ENCODE data around the gene FAAP100. TPM values are rescaled to one million over a fixed set of nuclear protein-coding genes. Genes with fewer than 3 reads are reported as not detected.

FAAP100 gene
- total RNA-seq, 1 experiment from 2014 or later, result 54.7 TPM

DNA sequence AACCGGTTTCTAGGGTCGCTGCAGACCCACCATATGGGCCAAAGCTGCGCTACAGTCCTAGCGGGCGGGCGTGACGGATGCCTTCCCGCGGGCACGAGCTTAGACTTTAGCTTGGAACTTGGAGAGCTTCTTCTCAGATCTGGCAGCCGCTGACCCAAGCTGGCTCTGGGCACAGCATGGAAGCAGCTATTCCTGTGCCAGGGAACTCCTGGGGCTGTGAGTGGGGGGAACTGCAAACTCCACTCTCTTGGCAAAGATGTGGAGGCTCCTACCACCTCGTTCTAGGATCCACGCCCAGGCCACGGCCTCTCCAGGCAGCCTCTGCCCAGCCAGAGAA, 8.8 kb downstream of the FAAP100 start:
- POLR2A ChIA-PET, result no interaction called here
- DNase-seq (ENCODE audit: low spot score), result no peak
- Mint-ChIP-seq H3K36me3 (peaks cover 6% of the 10 kb centered on the region; the same call in 1 of the 2 replicates), H3K27me3 (ENCODE audit: low read depth) (no peaks in the 10 kb centered on the region), H3K27ac (no peak overlapping the region), H3K4me3 (no peak overlapping the region), H3K4me1 (no peaks in the 10 kb centered on the region), H3K9me3 (no peaks in the 10 kb centered on the region)
- TF ChIP-seq JAZF1 (CRISPR knock-in tag; IDR thresholded peaks at IDR 0.05) (no peak), ATF2 (CRISPR knock-in tag; IDR thresholded peaks at IDR 0.05; ENCODE audit: borderline replicate concordance, low read depth) (no peak), SP1 (CRISPR knock-in tag; conservative IDR thresholded peaks at IDR 0.05) (no peak), ZNF232 (CRISPR knock-in tag; IDR thresholded peaks at IDR 0.05) (no peak), ELF4 (CRISPR knock-in tag; IDR thresholded peaks at IDR 0.05; ENCODE audit: low read depth) (no peak), HMGA2 (CRISPR knock-in tag; IDR thresholded peaks at IDR 0.05) (no peak)
- TF ChIP-seq, protein P1, sequence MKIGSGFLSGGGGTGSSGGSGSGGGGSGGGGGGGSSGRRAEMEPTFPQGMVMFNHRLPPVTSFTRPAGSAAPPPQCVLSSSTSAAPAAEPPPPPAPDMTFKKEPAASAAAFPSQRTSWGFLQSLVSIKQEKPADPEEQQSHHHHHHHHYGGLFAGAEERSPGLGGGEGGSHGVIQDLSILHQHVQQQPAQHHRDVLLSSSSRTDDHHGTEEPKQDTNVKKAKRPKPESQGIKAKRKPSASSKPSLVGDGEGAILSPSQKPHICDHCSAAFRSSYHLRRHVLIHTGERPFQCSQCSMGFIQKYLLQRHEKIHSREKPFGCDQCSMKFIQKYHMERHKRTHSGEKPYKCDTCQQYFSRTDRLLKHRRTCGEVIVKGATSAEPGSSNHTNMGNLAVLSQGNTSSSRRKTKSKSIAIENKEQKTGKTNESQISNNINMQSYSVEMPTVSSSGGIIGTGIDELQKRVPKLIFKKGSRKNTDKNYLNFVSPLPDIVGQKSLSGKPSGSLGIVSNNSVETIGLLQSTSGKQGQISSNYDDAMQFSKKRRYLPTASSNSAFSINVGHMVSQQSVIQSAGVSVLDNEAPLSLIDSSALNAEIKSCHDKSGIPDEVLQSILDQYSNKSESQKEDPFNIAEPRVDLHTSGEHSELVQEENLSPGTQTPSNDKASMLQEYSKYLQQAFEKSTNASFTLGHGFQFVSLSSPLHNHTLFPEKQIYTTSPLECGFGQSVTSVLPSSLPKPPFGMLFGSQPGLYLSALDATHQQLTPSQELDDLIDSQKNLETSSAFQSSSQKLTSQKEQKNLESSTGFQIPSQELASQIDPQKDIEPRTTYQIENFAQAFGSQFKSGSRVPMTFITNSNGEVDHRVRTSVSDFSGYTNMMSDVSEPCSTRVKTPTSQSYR (CRISPR knock-in tag; IDR thresholded peaks at IDR 0.05), result no peak
- CTCF ChIA-PET, result interaction anchor here (1.4 kb wide), 1 partner anchor 20 kb away, joined by 3 read pairs; no protein-coding TSS in a partner anchor
- no peak for ATAC-seq

DNA sequence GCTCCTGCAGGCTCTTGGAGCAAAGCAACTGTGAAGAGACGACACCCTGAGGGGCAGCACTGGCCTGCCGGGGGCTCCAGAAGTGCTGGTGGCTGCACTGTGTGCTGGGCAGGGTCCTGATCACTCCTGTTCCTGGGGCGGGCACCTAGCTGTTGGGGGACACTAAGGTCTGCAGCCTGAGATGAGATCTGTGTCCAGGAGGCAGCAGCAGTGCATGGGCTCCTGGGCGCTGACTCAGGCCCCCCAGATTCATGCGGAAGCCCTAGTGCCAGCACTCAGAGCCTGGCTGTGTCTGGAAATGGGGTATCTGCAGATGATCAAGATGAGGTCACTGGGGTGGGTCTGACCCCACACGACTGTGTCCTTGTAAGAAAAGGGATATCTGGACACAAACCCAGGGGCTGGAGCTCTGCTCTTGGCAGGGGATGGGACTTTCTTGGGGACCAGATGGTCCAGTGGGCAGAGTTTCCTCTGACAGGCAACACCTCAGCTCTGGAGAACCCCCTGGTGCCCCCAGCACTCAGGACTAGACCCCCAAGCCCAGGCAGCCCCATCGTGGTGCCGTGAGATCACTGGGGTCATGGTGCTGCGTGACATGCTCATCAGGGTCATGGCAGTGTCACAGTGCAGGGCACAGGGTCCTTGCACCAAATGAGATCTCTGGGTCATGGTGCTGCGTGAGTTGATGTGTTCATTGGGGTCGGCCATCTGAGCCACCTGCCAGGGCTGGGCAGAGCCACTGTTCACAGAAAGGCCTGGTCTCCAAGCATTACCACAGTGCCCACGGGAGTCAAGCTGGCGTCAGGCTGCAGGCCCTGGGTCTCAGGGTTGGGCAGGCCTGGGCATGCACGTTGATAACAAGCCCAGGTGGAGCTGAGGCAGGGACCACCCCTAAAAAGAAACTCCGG, 9.5 kb downstream of the FAAP100 start:
- DNase-seq (ENCODE audit: low spot score) (no peak), ATAC-seq (no peak)
- ChIA-PET POLR2A (no interaction called here), CTCF (no interaction called here)
- H3K27me3 Mint-ChIP-seq (ENCODE audit: low read depth), result no peaks in the 10 kb centered on the region
- no peak for TF ChIP-seq IRF2 (CRISPR knock-in tag; IDR thresholded peaks at IDR 0.05; ENCODE audit: borderline replicate concordance, low read depth)
- no peak for TF ChIP-seq NFYB (CRISPR knock-in tag; conservative IDR thresholded peaks at IDR 0.05; ENCODE audit: low read depth)
- no peak for TF ChIP-seq CREB1 (CRISPR knock-in tag; IDR thresholded peaks at IDR 0.05)
- TF ChIP-seq ZNF121 (CRISPR knock-in tag; IDR thresholded peaks at IDR 0.05), result no peak
- TF ChIP-seq, protein P1 (CRISPR knock-in tag; IDR thresholded peaks at IDR 0.05), result no peak
- TF ChIP-seq, protein P2, sequence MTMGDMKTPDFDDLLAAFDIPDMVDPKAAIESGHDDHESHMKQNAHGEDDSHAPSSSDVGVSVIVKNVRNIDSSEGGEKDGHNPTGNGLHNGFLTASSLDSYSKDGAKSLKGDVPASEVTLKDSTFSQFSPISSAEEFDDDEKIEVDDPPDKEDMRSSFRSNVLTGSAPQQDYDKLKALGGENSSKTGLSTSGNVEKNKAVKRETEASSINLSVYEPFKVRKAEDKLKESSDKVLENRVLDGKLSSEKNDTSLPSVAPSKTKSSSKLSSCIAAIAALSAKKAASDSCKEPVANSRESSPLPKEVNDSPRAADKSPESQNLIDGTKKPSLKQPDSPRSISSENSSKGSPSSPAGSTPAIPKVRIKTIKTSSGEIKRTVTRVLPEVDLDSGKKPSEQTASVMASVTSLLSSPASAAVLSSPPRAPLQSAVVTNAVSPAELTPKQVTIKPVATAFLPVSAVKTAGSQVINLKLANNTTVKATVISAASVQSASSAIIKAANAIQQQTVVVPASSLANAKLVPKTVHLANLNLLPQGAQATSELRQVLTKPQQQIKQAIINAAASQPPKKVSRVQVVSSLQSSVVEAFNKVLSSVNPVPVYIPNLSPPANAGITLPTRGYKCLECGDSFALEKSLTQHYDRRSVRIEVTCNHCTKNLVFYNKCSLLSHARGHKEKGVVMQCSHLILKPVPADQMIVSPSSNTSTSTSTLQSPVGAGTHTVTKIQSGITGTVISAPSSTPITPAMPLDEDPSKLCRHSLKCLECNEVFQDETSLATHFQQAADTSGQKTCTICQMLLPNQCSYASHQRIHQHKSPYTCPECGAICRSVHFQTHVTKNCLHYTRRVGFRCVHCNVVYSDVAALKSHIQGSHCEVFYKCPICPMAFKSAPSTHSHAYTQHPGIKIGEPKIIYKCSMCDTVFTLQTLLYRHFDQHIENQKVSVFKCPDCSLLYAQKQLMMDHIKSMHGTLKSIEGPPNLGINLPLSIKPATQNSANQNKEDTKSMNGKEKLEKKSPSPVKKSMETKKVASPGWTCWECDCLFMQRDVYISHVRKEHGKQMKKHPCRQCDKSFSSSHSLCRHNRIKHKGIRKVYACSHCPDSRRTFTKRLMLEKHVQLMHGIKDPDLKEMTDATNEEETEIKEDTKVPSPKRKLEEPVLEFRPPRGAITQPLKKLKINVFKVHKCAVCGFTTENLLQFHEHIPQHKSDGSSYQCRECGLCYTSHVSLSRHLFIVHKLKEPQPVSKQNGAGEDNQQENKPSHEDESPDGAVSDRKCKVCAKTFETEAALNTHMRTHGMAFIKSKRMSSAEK (CRISPR knock-in tag; IDR thresholded peaks at IDR 0.05; ENCODE audit: borderline replicate concordance), result no peak
- no peak for TF ChIP-seq E2F5 (CRISPR knock-in tag; IDR thresholded peaks at IDR 0.05)
- no peak for TF ChIP-seq ZNF671 (CRISPR knock-in tag; IDR thresholded peaks at IDR 0.05)
- TF ChIP-seq TEAD1 (CRISPR knock-in tag; IDR thresholded peaks at IDR 0.05), result no peak
- no peaks in the 10 kb centered on the region for H3K9me3 Mint-ChIP-seq
- H3K36me3 Mint-ChIP-seq, result peaks cover 6% of the 10 kb centered on the region; the same call in 1 of the 2 replicates
- H3K27ac Mint-ChIP-seq, result no peak overlapping the region
- H3K4me1 Mint-ChIP-seq, result no peaks in the 10 kb centered on the region
- H3K4me3 Mint-ChIP-seq, result no peak overlapping the region
